Measurements from ENCODE around the gene HS6ST3.

DNA sequence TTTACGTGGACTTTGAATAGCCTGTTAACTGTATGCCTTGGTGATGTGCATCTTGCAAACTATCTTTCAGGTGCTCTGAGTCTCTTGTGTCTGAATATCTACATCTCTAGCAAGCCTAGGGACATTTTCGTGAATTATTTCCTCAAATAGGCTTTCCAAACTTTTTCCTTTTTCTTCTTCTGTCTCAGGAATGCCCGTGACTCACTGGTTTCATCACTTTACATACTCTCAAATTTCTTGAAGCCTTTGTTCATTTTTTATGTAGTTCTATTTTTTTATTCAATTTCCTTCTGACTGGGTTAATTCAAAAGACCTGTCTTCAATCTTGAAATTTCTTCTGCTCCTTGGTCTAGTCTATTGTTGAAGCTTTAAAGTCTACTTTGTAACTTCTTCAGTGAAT is 572.1 kb downstream of the HS6ST3 start:
- TF ChIP-seq TAF1 (IDR thresholded peaks at IDR 0.05; ENCODE audit: low read depth) (no peak), CREB1 (IDR thresholded peaks at IDR 0.05; ENCODE audit: low read depth) (no peak), YY1 (IDR thresholded peaks at IDR 0.05; ENCODE audit: low read depth) (no peak), RAD21 (IDR thresholded peaks at IDR 0.05; ENCODE audit: low read depth) (no peak)
- TF ChIP-seq, protein P1, sequence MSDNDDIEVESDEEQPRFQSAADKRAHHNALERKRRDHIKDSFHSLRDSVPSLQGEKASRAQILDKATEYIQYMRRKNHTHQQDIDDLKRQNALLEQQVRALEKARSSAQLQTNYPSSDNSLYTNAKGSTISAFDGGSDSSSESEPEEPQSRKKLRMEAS (IDR thresholded peaks at IDR 0.05), result no peak
- TF ChIP-seq, protein P2, sequence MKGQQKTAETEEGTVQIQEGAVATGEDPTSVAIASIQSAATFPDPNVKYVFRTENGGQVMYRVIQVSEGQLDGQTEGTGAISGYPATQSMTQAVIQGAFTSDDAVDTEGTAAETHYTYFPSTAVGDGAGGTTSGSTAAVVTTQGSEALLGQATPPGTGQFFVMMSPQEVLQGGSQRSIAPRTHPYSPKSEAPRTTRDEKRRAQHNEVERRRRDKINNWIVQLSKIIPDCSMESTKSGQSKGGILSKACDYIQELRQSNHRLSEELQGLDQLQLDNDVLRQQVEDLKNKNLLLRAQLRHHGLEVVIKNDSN (IDR thresholded peaks at IDR 0.05), result no peak
- TF ChIP-seq, protein P3, sequence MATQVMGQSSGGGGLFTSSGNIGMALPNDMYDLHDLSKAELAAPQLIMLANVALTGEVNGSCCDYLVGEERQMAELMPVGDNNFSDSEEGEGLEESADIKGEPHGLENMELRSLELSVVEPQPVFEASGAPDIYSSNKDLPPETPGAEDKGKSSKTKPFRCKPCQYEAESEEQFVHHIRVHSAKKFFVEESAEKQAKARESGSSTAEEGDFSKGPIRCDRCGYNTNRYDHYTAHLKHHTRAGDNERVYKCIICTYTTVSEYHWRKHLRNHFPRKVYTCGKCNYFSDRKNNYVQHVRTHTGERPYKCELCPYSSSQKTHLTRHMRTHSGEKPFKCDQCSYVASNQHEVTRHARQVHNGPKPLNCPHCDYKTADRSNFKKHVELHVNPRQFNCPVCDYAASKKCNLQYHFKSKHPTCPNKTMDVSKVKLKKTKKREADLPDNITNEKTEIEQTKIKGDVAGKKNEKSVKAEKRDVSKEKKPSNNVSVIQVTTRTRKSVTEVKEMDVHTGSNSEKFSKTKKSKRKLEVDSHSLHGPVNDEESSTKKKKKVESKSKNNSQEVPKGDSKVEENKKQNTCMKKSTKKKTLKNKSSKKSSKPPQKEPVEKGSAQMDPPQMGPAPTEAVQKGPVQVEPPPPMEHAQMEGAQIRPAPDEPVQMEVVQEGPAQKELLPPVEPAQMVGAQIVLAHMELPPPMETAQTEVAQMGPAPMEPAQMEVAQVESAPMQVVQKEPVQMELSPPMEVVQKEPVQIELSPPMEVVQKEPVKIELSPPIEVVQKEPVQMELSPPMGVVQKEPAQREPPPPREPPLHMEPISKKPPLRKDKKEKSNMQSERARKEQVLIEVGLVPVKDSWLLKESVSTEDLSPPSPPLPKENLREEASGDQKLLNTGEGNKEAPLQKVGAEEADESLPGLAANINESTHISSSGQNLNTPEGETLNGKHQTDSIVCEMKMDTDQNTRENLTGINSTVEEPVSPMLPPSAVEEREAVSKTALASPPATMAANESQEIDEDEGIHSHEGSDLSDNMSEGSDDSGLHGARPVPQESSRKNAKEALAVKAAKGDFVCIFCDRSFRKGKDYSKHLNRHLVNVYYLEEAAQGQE (IDR thresholded peaks at IDR 0.05; ENCODE audit: low read depth), result no peak
